Stomach (tissue), 9 donors: ENCODE data around the gene GAK. TPM values are rescaled to one million over a fixed set of nuclear protein-coding genes. Genes with fewer than 3 reads are reported as not detected.

ENCODE experiments used
- DNase-seq, 2 donors: peaks; one replicate each; pipeline versions ENCODE4 v3.0.0 to v3.0.0-alpha.2; 2013 to 2019
- H3K27ac ChIP-seq, 5 donors: fragments of 200-600 bp in 4 of 5; sonication (generic) in 4 of 5; one replicate each; pipeline ENCODE4 v1.5.1; 2013 to 2019; ENCODE audit warnings: mild to moderate bottlenecking in 1 of 5, moderate library complexity in 1 of 5
- H3K27me3 ChIP-seq, 3 donors: fragments of 200-600 bp; sonication (generic); one replicate each; pipeline ENCODE4 v1.5.1; 2017 to 2019; ENCODE audit warnings: mixed run types in 1 of 3
- H3K36me3 ChIP-seq, 4 donors: fragments of 200-600 bp; sonication (generic); 1 replicate in 3 of 4; 2 replicates in 1 of 4; pipeline ENCODE4 v1.5.1; 2016 to 2019
- H3K4me1 ChIP-seq, 4 donors: fragments of 200-600 bp; sonication (generic); one replicate each; pipeline ENCODE4 v1.5.1; 2016 to 2019
- H3K4me3 ChIP-seq, 4 donors: fragments of 200-600 bp; sonication (generic) in 3 of 4; one replicate each; pipeline ENCODE4 v1.5.1; 2016 to 2019; ENCODE audit warnings: mild to moderate bottlenecking in 1 of 4
- H3K9me3 ChIP-seq, 4 donors: fragments of 200-600 bp; sonication (generic); one replicate each; pipeline ENCODE4 v1.5.1; 2016 to 2019
- CTCF ChIP-seq, 7 experiments: fragments of 450-650 bp in 4 of 7; fragments of 200-600 bp in 3 of 7; sonication (generic) in 3 of 7; IDR thresholded peaks; one replicate each; pipeline ENCODE4 v1.5.1; 2016 to 2019; ENCODE audit warnings: antibody characterized with exemption in 7 of 7, control low read depth in 2 of 7, mild to moderate bottlenecking in 1 of 7
- EP300 ChIP-seq: sonication (generic); formaldehyde crosslinking; IDR thresholded peaks from one replicate; pipeline ENCODE4 v1.6.1; 2017; ENCODE audit warnings: antibody characterized with exemption
- POLR2A ChIP-seq, 4 donors: fragments of 450-650 bp; IDR thresholded peaks; one replicate each; pipeline ENCODE4 v1.6.1; 2016; ENCODE audit warnings: antibody characterized with exemption in 4 of 4, control low read depth in 2 of 4, mild to moderate bottlenecking in 1 of 4, moderate library complexity in 1 of 4
- POLR2AphosphoS5 ChIP-seq, 3 donors: sonication (generic); formaldehyde crosslinking; IDR thresholded peaks; one replicate each; pipeline ENCODE4 v1.6.1; 2016; ENCODE audit warnings: antibody characterized with exemption in 3 of 3
- WGBS, 5 donors: extraction: QIAGEN DNeasy Blood & Tissue Kit in 3 of 5; methylation state at CpG; one replicate each; pipeline versions ENCODE4 v1.1.5 to v1.1.7; 2013 to 2018; 5-methylcytosine and 5-hydroxymethylcytosine counted together
- intact Hi-C: fragments of 100-400 bp; cut with DNase I; formaldehyde crosslinking; loops from one replicate; pipeline ENCODE4 v1.15.1; 2023; ENCODE audit warnings: low total_unique reads
- polyA plus RNA-seq, 3 donors: library from polyadenylated mRNA; stranded (reverse); fragments of 200-250 nt; gene quantifications; one replicate each; pipeline ENCODE4 v1.2.3, GENCODE V29; 2013
- total RNA-seq, 5 donors: library from RNA; depleted of rRNA; stranded (reverse); fragments of >200 nt; gene quantifications; one replicate each; pipeline versions ENCODE4 v1.1.0 to v1.2.3, GENCODE V29; 2014 to 2016
- donor health status: healthy with polysubstance abuse.
- donor health status: Bipolar disorder and iron deficiency.
- donor health status: healthy.

Gene GAK
- total and polyA plus RNA-seq, 8 donors = 71.8 to 503 (median 157) TPM

GRCh38 chr4:884259-884658 is 47.9 kb downstream of the GAK start:
- intact Hi-C loops = no loop called here
- TF ChIP-seq POLR2AphosphoS5 (IDR thresholded peaks at IDR 0.05) = no peak
- TF ChIP-seq POLR2A (IDR thresholded peaks at IDR 0.05) = no peak
- TF ChIP-seq EP300 = no peak
- TF ChIP-seq CTCF (IDR thresholded peaks at IDR 0.05) = no peak
- DNase-seq = no peak
- no peak overlapping the region for H3K27ac ChIP-seq
- no peak overlapping the region for H3K4me3 ChIP-seq
- 80 to 96% (median 87%) methylated on average over 6 to 15 of the region's 15 CpGs for WGBS, 5 donors
- peaks cover 75 to 100% (median 100%) of the 10 kb centered on the region in 4 donors for H3K36me3 ChIP-seq
- H3K27me3 ChIP-seq = no peaks in the 10 kb centered on the region
- H3K4me1 ChIP-seq = no peaks in the 10 kb centered on the region
- no peaks in the 10 kb centered on the region for H3K9me3 ChIP-seq

GRCh38 chr4:883377-884095 is 48.6 kb downstream of the GAK start:
- H3K4me3 ChIP-seq = no peak overlapping the region
- peaks cover 75 to 100% (median 100%) of the 10 kb centered on the region in 4 donors for H3K36me3 ChIP-seq
- WGBS, 5 donors = 92 to 95% (median 94%) methylated on average over 11 to 26 of the region's 26 CpGs
- no peaks in the 10 kb centered on the region for H3K4me1 ChIP-seq
- no peak overlapping the region for H3K27ac ChIP-seq
- no peak for DNase-seq
- H3K27me3 ChIP-seq = no peaks in the 10 kb centered on the region
- no peaks in the 10 kb centered on the region for H3K9me3 ChIP-seq
- no peak for TF ChIP-seq EP300
- no peak for TF ChIP-seq CTCF (IDR thresholded peaks at IDR 0.05)
- TF ChIP-seq POLR2AphosphoS5 (IDR thresholded peaks at IDR 0.05) = no peak
- no peak for TF ChIP-seq POLR2A (IDR thresholded peaks at IDR 0.05)
- intact Hi-C loops = no loop called here

GRCh38 chr4:882646-883045 is 49.5 kb downstream of the GAK start:
- WGBS, 5 donors = 94 to 98% (median 95%) methylated on average over 9 to 22 of the region's 22 CpGs
- intact Hi-C loops = no loop called here
- TF ChIP-seq POLR2AphosphoS5 (IDR thresholded peaks at IDR 0.05) (no peak), CTCF (IDR thresholded peaks at IDR 0.05) (no peak), EP300 (no peak), POLR2A (IDR thresholded peaks at IDR 0.05) (no peak)
- Histone ChIP-seq H3K9me3 (no peaks in the 10 kb centered on the region), H3K4me3 (no peak overlapping the region), H3K36me3 (peaks cover 74 to 100% (median 100%) of the 10 kb centered on the region in 4 donors), H3K27ac (no peak overlapping the region), H3K27me3 (no peaks in the 10 kb centered on the region), H3K4me1 (no peaks in the 10 kb centered on the region)
- no peak for DNase-seq

GRCh38 chr4:881709-882108 is 50.4 kb downstream of the GAK start:
- H3K36me3 ChIP-seq = peaks cover 83 to 100% (median 100%) of the 10 kb centered on the region in 4 donors
- TF ChIP-seq POLR2AphosphoS5 (IDR thresholded peaks at IDR 0.05) (no peak), CTCF (IDR thresholded peaks at IDR 0.05) (no peak), EP300 (no peak), POLR2A (IDR thresholded peaks at IDR 0.05) (no peak)
- H3K4me3 ChIP-seq = no peak overlapping the region
- H3K9me3 ChIP-seq = no peaks in the 10 kb centered on the region
- WGBS, 5 donors = 91 to 96% (median 94%) methylated on average over 23 to 34 of the region's 34 CpGs
- no peaks in the 10 kb centered on the region for H3K4me1 ChIP-seq
- DNase-seq = no peak
- no peak overlapping the region for H3K27ac ChIP-seq
- H3K27me3 ChIP-seq = no peaks in the 10 kb centered on the region
- intact Hi-C loops = no loop called here
